Fibroblast of mammary gland (primary cell): ENCODE results near the gene NR1H3.

Experiments
- DNase-seq: peaks from one replicate; pipeline ENCODE4 v3.0.0-alpha.2; 2010; ENCODE audit warnings: low read depth
- H3K4me3 ChIP-seq: 2 replicates; pipeline ENCODE4 v1.5.1; 2011; ENCODE audit warnings: low read depth, mild to moderate bottlenecking, low read length, moderate library complexity; ENCODE audit not compliant: control insufficient read depth
- CTCF ChIP-seq: conservative IDR thresholded peaks from 2 replicates; pipeline ENCODE4 v1.5.1; 2011; ENCODE audit warnings: low read depth, low read length, inconsistent platforms; ENCODE audit not compliant: control insufficient read depth, insufficient read depth

Gene NR1H3

GRCh38 chr11:47288066-47288465 is 30.3 kb downstream of the NR1H3 start:
- DNase-seq, result no peak
- no peak overlapping the region for H3K4me3 ChIP-seq
- no peak for TF ChIP-seq CTCF

- no peak for TF ChIP-seq CTCF
- DNase-seq, result no peak
- H3K4me3 ChIP-seq, result no peak overlapping the region
These were observed 32.1 kb downstream of the NR1H3 start for GRCh38 chr11:47289856-47290255.

- DNase-seq, result no peak
- TF ChIP-seq CTCF, result no peak
- no peak overlapping the region for H3K4me3 ChIP-seq
These were observed 37.6 kb downstream of the NR1H3 start for GRCh38 chr11:47295385-47295784.

GRCh38 chr11:47296045-47296444 is 38.2 kb downstream of the NR1H3 start:
- TF ChIP-seq CTCF, result no peak
- DNase-seq, result no peak
- no peak overlapping the region for H3K4me3 ChIP-seq

- no peak overlapping the region for H3K4me3 ChIP-seq
- no peak for TF ChIP-seq CTCF
- no peak for DNase-seq
These were observed 41.3 kb downstream of the NR1H3 start for GRCh38 chr11:47299078-47299477.

GRCh38 chr11:47302853-47303252 is 45.1 kb downstream of the NR1H3 start:
- DNase-seq, result no peak
- no peak for TF ChIP-seq CTCF
- no peak overlapping the region for H3K4me3 ChIP-seq
